CD14-positive monocyte (primary cell): ENCODE data around the gene SIPA1L3. TPM values are rescaled to one million over a fixed set of nuclear protein-coding genes. Genes with fewer than 3 reads are reported as not detected.
A peak's percentile ranks its signal among the peaks of the same experiment; 100 is the strongest.

ENCODE experiments used
- DNase-seq, 3 donors: peaks; one replicate each; pipeline ENCODE4 v3.0.0-alpha.2; 2011 to 2022
- H2AFZ ChIP-seq: 2 replicates; pipeline ENCODE4 v1.6.0; 2012; ENCODE audit warnings: mild to moderate bottlenecking, low read depth, low read length, inconsistent platforms; ENCODE audit not compliant: insufficient read depth, poor library complexity, severe bottlenecking
- H3K27ac ChIP-seq, 2 donors: 1 replicate in 1 of 2; 2 replicates in 1 of 2; pipeline ENCODE4 v1.5.1; 2012 to 2013; ENCODE audit warnings: low read length in 2 of 2, control low read depth in 1 of 2, inconsistent platforms in 1 of 2, low read depth in 1 of 2, mild to moderate bottlenecking in 1 of 2
- H3K27me3 ChIP-seq, 2 donors: one replicate each; pipeline versions ENCODE4 v1.6.0 to v1.6.1; 2011 to 2013; ENCODE audit warnings: low read length in 2 of 2; ENCODE audit not compliant: control insufficient read depth in 2 of 2, insufficient read depth in 2 of 2
- H3K36me3 ChIP-seq, 2 donors: replicated peaks in 1 of 2; 1 replicate in 1 of 2; 2 replicates in 1 of 2; pipeline versions ENCODE4 v1.5.1 to v1.6.1; 2012 to 2013; ENCODE audit warnings: low read length in 2 of 2, control low read depth in 1 of 2, inconsistent platforms in 1 of 2, mild to moderate bottlenecking in 1 of 2; ENCODE audit not compliant: insufficient read depth in 2 of 2, control insufficient read depth in 1 of 2
- H3K4me1 ChIP-seq, 2 donors: 1 replicate in 1 of 2; 2 replicates in 1 of 2; pipeline versions ENCODE4 v1.5.1 to v1.6.1; 2012 to 2013; ENCODE audit warnings: low read length in 2 of 2, control low read depth in 1 of 2, inconsistent platforms in 1 of 2, mild to moderate bottlenecking in 1 of 2, moderate library complexity in 1 of 2; ENCODE audit not compliant: insufficient read depth in 2 of 2, control insufficient read depth in 1 of 2
- H3K4me2 ChIP-seq: replicated peaks from 2 replicates; pipeline ENCODE3; 2012; ENCODE audit warnings: low read length, moderate library complexity, mild to moderate bottlenecking; ENCODE audit not compliant: poor library complexity, severe bottlenecking; ENCODE audit errors: extremely low read depth
- H3K4me3 ChIP-seq, 3 experiments: fragments of 200-600 bp in 1 of 3; sonication (generic) in 1 of 3; replicated peaks in 1 of 3; 1 replicate in 2 of 3; 2 replicates in 1 of 3; pipeline ENCODE4 v1.5.1; 2011 to 2013; ENCODE audit warnings: low read length in 3 of 3, mild to moderate bottlenecking in 3 of 3, control low read depth in 2 of 3, low read depth in 2 of 3, inconsistent platforms in 1 of 3, moderate library complexity in 1 of 3
- H3K79me2 ChIP-seq: 2 replicates; pipeline ENCODE4 v1.6.0; 2012; ENCODE audit warnings: mild to moderate bottlenecking, control low read depth, inconsistent platforms, low read length, moderate library complexity; ENCODE audit not compliant: insufficient read depth
- H3K9ac ChIP-seq: 2 replicates; pipeline ENCODE4 v1.6.0; 2017; ENCODE audit warnings: low read length, mild to moderate bottlenecking; ENCODE audit not compliant: insufficient read depth, poor library complexity, severe bottlenecking
- H3K9me3 ChIP-seq, 2 donors: replicated peaks in 1 of 2; 1 replicate in 1 of 2; 2 replicates in 1 of 2; pipeline versions ENCODE4 v1.5.1 to v1.6.1; 2012 to 2013; ENCODE audit warnings: low read length in 2 of 2, control low read depth in 1 of 2; ENCODE audit not compliant: control insufficient read depth in 1 of 2, insufficient read depth in 1 of 2
- H4K20me1 ChIP-seq: 2 replicates; pipeline ENCODE4 v1.6.0; 2012; ENCODE audit warnings: mild to moderate bottlenecking, low read length, control low read depth, moderate library complexity; ENCODE audit not compliant: insufficient read depth
- H3K27ac Mint-ChIP-seq, 7 donors: one replicate each; pipeline ENCODE4 v1.8.0; 2020; ENCODE audit warnings: mild to moderate bottlenecking in 7 of 7, mixed read lengths in 7 of 7, moderate library complexity in 6 of 7, inconsistent platforms in 2 of 7
- H3K27me3 Mint-ChIP-seq, 3 donors: one replicate each; pipeline ENCODE4 v1.8.0; 2021 to 2022; ENCODE audit warnings: low read depth in 3 of 3, mild to moderate bottlenecking in 3 of 3, mixed read lengths in 3 of 3, moderate library complexity in 3 of 3, inconsistent platforms in 1 of 3
- H3K36me3 Mint-ChIP-seq, 2 donors: one replicate each; pipeline ENCODE4 v1.8.0; 2020; ENCODE audit warnings: mixed read lengths in 2 of 2, inconsistent platforms in 1 of 2, mild to moderate bottlenecking in 1 of 2
- H3K4me1 Mint-ChIP-seq: one replicate; pipeline ENCODE4 v1.8.0; 2020; ENCODE audit warnings: mild to moderate bottlenecking, mixed read lengths
- H3K4me3 Mint-ChIP-seq, 2 donors: one replicate each; pipeline ENCODE4 v1.8.0; 2020; ENCODE audit warnings: mild to moderate bottlenecking in 2 of 2, mixed read lengths in 2 of 2, moderate library complexity in 1 of 2
- H3K9me3 Mint-ChIP-seq, 7 donors: one replicate each; pipeline ENCODE4 v1.8.0; 2020 to 2022; ENCODE audit warnings: mixed read lengths in 7 of 7, mild to moderate bottlenecking in 6 of 7, moderate library complexity in 6 of 7, inconsistent platforms in 2 of 7
- WGBS: methylation state at CpG from one replicate; pipeline ENCODE4 v1.1.5; 2013; ENCODE audit warnings: missing lambda C conversion rate; ENCODE audit not compliant: insufficient coverage; 5-methylcytosine and 5-hydroxymethylcytosine counted together
- intact Hi-C, 2 donors: fragments of 100-400 bp; cut with micrococcal nuclease; formaldehyde crosslinking; loops; one replicate each; pipeline versions ENCODE4 v1.15.0 to v1.15.1; 2023
- polyA plus RNA-seq, 3 donors: library from polyadenylated mRNA; depleted of rRNA in 1 of 3; unstranded in 2 of 3; stranded (reverse) in 1 of 3; fragments of 300-500 nt in 2 of 3; fragments of >200 nt in 1 of 3; fragmentation: Illumina TruSeq in 2 of 3; gene quantifications; 1 replicate in 2 of 3; 2 replicates in 1 of 3; pipeline ENCODE4 v1.2.3, GENCODE V29; 2012 to 2021
- TF ChIP-seq, protein P1 (sequence below): fragments of 200-600 bp; IDR thresholded peaks from one replicate; pipeline ENCODE4 v1.8.0; 2022; ENCODE audit warnings: antibody characterized with exemption, mild to moderate bottlenecking

SIPA1L3 gene
- polyA plus RNA-seq, 3 donors = 0.55 to 4.5 (median 0.99) TPM

DNA sequence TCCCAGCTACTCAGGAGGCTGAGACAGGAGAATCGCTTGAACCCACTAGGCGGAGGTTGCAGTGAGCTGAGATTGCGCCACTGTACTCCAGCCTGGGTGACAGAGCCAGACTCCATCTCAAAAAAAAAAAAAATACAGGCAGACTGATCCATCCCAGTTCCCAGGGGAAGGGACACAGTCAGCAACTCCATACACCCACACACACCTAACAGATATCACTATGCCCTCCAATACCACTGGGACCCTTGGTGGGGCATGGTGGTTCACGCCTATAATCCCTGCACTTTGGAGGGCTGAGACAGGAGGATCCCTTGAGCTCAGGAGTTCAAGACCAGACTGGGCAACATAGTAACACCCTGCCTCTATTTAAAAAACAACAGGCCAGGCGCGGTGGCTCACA, 314.4 kb downstream of the SIPA1L3 start:
- WGBS = 87% methylated on average over 6 of the region's 6 CpGs
- Mint-ChIP-seq H3K4me3 (peak overlapping the region in 1 of 2 donors; percentile 31), H3K27ac (no peak overlapping the region), H3K9me3 (peaks cover 0 to 12% (median 3%) of the 10 kb centered on the region in 7 donors), H3K27me3 (peaks cover 55 to 65% (median 62%) of the 10 kb centered on the region in 3 donors), H3K36me3 (peaks cover 0 to 10% of the 10 kb centered on the region in 2 donors), H3K4me1 (peaks cover 9% of the 10 kb centered on the region)
- Histone ChIP-seq H3K79me2 (no peaks in the 10 kb centered on the region), H3K27me3 (peaks cover 22 to 55% of the 10 kb centered on the region in 2 donors), H3K4me3 (no peak overlapping the region), H3K9me3 (peaks cover 0 to 16% of the 10 kb centered on the region in 2 donors), H4K20me1 (no peaks in the 10 kb centered on the region), H3K27ac (no peak overlapping the region), H3K4me2 (no peak overlapping the region), H2AFZ (no peak overlapping the region), H3K36me3 (no peaks in the 10 kb centered on the region), H3K4me1 (peaks cover 3 to 10% of the 10 kb centered on the region in 2 donors), H3K9ac (no peak overlapping the region)
- no peak for DNase-seq
- intact Hi-C loops = no loop called here
- TF ChIP-seq, protein P1, sequence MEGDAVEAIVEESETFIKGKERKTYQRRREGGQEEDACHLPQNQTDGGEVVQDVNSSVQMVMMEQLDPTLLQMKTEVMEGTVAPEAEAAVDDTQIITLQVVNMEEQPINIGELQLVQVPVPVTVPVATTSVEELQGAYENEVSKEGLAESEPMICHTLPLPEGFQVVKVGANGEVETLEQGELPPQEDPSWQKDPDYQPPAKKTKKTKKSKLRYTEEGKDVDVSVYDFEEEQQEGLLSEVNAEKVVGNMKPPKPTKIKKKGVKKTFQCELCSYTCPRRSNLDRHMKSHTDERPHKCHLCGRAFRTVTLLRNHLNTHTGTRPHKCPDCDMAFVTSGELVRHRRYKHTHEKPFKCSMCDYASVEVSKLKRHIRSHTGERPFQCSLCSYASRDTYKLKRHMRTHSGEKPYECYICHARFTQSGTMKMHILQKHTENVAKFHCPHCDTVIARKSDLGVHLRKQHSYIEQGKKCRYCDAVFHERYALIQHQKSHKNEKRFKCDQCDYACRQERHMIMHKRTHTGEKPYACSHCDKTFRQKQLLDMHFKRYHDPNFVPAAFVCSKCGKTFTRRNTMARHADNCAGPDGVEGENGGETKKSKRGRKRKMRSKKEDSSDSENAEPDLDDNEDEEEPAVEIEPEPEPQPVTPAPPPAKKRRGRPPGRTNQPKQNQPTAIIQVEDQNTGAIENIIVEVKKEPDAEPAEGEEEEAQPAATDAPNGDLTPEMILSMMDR = no peak

DNA sequence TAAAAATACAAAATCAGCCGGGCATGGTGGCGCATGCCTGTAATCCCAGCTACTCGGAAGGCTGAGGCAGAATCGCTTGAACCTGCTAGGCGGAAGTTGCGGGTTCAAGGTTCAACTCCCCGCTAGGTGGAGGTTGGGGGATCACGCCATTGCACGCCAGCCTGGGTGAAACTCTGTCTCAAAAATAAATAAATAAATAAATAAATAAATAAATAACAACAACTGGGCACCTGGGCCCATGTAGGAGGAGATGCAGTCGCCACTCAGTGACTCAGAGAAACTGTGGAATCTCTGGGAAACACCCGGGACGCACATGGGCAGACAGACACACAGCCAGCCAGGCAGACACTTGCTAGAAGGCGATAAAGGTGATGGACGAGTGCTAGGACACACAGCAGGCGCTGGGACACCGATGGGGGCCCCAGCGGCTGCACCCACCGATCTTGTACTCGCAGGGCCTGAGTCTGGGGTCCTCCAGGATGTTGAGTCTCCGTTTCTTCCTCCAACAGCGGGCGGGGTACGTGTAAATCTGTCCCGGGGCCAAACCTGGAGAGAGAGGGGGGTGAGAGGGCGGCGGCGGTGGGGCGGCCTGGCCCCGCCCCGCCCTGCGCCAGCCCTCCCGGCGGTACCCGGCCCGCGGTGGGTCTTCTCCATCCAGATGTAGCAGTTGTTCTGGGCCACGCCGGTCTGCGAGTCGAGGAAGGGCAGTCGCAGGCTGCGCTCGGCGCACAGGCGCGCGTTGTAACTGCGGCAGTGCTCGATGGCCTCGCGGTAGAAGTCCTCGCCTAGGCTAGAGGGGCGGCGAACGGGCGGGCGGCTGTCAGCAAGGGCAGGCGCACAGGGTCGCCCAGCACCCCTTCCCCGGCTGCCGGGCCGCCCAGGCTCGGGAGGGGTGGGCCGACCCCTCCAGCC, 315.2 kb downstream of the SIPA1L3 start:
- Histone ChIP-seq H3K79me2 (no peaks in the 10 kb centered on the region), H3K4me3 (no peak overlapping the region), H3K27me3 (peaks cover 28 to 63% of the 10 kb centered on the region in 2 donors), H4K20me1 (no peaks in the 10 kb centered on the region), H2AFZ (no peak overlapping the region), H3K27ac (no peak overlapping the region), H3K4me1 (peaks cover 3 to 10% of the 10 kb centered on the region in 2 donors), H3K9ac (no peak overlapping the region), H3K9me3 (peaks cover 0 to 16% of the 10 kb centered on the region in 2 donors), H3K36me3 (no peaks in the 10 kb centered on the region), H3K4me2 (no peak overlapping the region)
- Mint-ChIP-seq H3K36me3 (peaks cover 0 to 10% of the 10 kb centered on the region in 2 donors), H3K27ac (no peak overlapping the region), H3K9me3 (peaks cover 0 to 15% (median 3%) of the 10 kb centered on the region in 7 donors), H3K27me3 (peaks cover 61 to 72% (median 70%) of the 10 kb centered on the region in 3 donors), H3K4me3 (peak overlapping the region in 1 of 2 donors; percentile 31), H3K4me1 (peaks cover 9% of the 10 kb centered on the region)
- WGBS = 47% methylated on average over 50 of the region's 64 CpGs
- DNase-seq = no peak
- TF ChIP-seq, protein P1 = no peak
- intact Hi-C loops = no loop called here
